Keratinocyte (primary cell): ENCODE measurements around the gene OR13A1.
"Not testable (repeated sequence)": the region's sequence is repeated elsewhere in the genome, so short reads cannot be mapped to it uniquely, and the experiment has no call there.

ENCODE experiments used
- CTCF ChIP-seq, 3 experiments: IDR thresholded peaks in 1 of 3; conservative IDR thresholded peaks in 1 of 3; optimal IDR thresholded peaks in 1 of 3; 2 replicates in 2 of 3; 3 replicates in 1 of 3; pipeline versions ENCODE3 to v1.5.1; 2011; ENCODE audit warnings: low read length in 3 of 3, mild to moderate bottlenecking in 3 of 3, moderate library complexity in 2 of 3, control low read depth in 1 of 3, inconsistent platforms in 1 of 3; ENCODE audit not compliant: insufficient read depth in 2 of 3; ENCODE audit errors: extremely low read depth in 1 of 3
- EZH2 ChIP-seq: IDR thresholded peaks from one replicate; pipeline ENCODE4 v1.6.1; 2012; ENCODE audit warnings: inconsistent platforms, mild to moderate bottlenecking, low read length, moderate library complexity

- not testable (repeated sequence) for TF ChIP-seq CTCF (optimal IDR thresholded peaks at IDR 0.05 in 1 of 3, IDR thresholded peaks at IDR 0.05 in 1 of 3, conservative IDR thresholded peaks at IDR 0.05 in 1 of 3; ENCODE audit: extremely low read depth in 1 of 3, insufficient read depth in 2 of 3, low read length in 3 of 3); EZH2
These were observed 39.3 kb downstream of the OR13A1 start for GRCh38 chr10:45276146-45276545.
